GM19043 (cell line): ENCODE results near the gene ATL1.
A peak's percentile ranks its signal among the peaks of the same experiment; 100 is the strongest.

ENCODE experiments used
- ATAC-seq: cut with Tn5 transposase; IDR thresholded peaks from one replicate; pipeline ENCODE4 v1.9.1; 2021; ENCODE audit warnings: low read depth; ENCODE audit not compliant: unreplicated experiment

Gene ATL1

GRCh38 chr14:50559990-50560930, at the start of gene ATL1:
TSS of gene ATL1 (plus strand) at chr14:50560145. CDS start at chr14:50560266, 121 bp downstream.
- no peak for ATAC-seq

- no peak for ATAC-seq
Measured at GRCh38 chr14:50510157-50510556, 49.8 kb upstream of the ATL1 start.

- ATAC-seq = no peak
Measured at GRCh38 chr14:50512463-50512862, 47.5 kb upstream of the ATL1 start.

GRCh38 chr14:50516091-50516490, 43.9 kb upstream of the ATL1 start:
- no peak for ATAC-seq

GRCh38 chr14:50520947-50521815, 38.8 kb upstream of the ATL1 start:
- ATAC-seq = peak; percentile 55

- peak; percentile 60 for ATAC-seq
Measured at GRCh38 chr14:50521912-50522341, 38.0 kb upstream of the ATL1 start.

GRCh38 chr14:50523271-50524041, 36.5 kb upstream of the ATL1 start:
- no peak for ATAC-seq

- ATAC-seq = no peak
Measured at GRCh38 chr14:50524060-50524459, 35.9 kb upstream of the ATL1 start.

GRCh38 chr14:50524731-50525515, 35.0 kb upstream of the ATL1 start:
- no peak for ATAC-seq

GRCh38 chr14:50528000-50528399, 31.9 kb upstream of the ATL1 start:
- no peak for ATAC-seq

- no peak for ATAC-seq
Measured at GRCh38 chr14:50529288-50530179, 30.4 kb upstream of the ATL1 start.

- ATAC-seq = no peak
Measured at GRCh38 chr14:50530358-50530757, 29.6 kb upstream of the ATL1 start.

- ATAC-seq = no peak
Measured at GRCh38 chr14:50530794-50531365, 29.1 kb upstream of the ATL1 start.

- peak; percentile 31 for ATAC-seq
Measured at GRCh38 chr14:50531595-50532501, 28.1 kb upstream of the ATL1 start.

- ATAC-seq = peak; percentile 92
Measured at GRCh38 chr14:50532502-50533240, 27.3 kb upstream of the ATL1 start, which contains the start of gene MAP4K5. TSS of gene MAP4K5 (minus strand) at chr14:50532569. CDS start at chr14:50532049, 520 bp downstream.

GRCh38 chr14:50533241-50533705, 26.7 kb upstream of the ATL1 start:
- peak; percentile 13 for ATAC-seq
